Testis (tissue), 3 donors: ENCODE data around the gene HOXA7. TPM values are rescaled to one million over a fixed set of nuclear protein-coding genes. Genes with fewer than 3 reads are reported as not detected.
A peak's percentile ranks its signal among the peaks of the same experiment; 100 is the strongest.

ENCODE experiments used
- DNase-seq: peaks from one replicate; pipeline ENCODE4 v3.0.0-alpha.2; 2019
- H3K27ac ChIP-seq, 2 donors: fragments of 200-600 bp; sonication (generic); one replicate each; pipeline ENCODE4 v1.5.1; 2019
- H3K27me3 ChIP-seq: fragments of 200-600 bp; sonication (generic); one replicate; pipeline ENCODE4 v1.5.1; 2019
- H3K36me3 ChIP-seq: fragments of 200-600 bp; sonication (generic); one replicate; pipeline ENCODE4 v1.5.1; 2017; ENCODE audit warnings: low read depth; ENCODE audit errors: missing control alignments
- H3K4me1 ChIP-seq: fragments of 200-600 bp; sonication (generic); one replicate; pipeline ENCODE4 v1.5.1; 2019
- H3K4me3 ChIP-seq, 2 donors: fragments of 200-600 bp; sonication (generic); one replicate each; pipeline ENCODE4 v1.5.1; 2017 to 2019
- H3K9me3 ChIP-seq: fragments of 200-600 bp; sonication (generic); one replicate; pipeline ENCODE4 v1.5.1; 2017
- CTCF ChIP-seq, 3 experiments: fragments of 450-650 bp in 2 of 3; fragments of 200-600 bp in 1 of 3; sonication (generic) in 1 of 3; IDR thresholded peaks; one replicate each; pipeline ENCODE4 v1.5.1; 2016 to 2019; ENCODE audit warnings: antibody characterized with exemption in 3 of 3, mild to moderate bottlenecking in 2 of 3, moderate library complexity in 1 of 3
- POLR2A ChIP-seq: fragments of 450-650 bp; IDR thresholded peaks from one replicate; pipeline ENCODE4 v1.6.1; 2017; ENCODE audit warnings: antibody characterized with exemption, mild to moderate bottlenecking, moderate library complexity
- WGBS, 2 donors: methylation state at CpG; one replicate each; pipeline ENCODE4 v1.1.5; 2018; 5-methylcytosine and 5-hydroxymethylcytosine counted together
- intact Hi-C: fragments of 100-400 bp; cut with DNase I; formaldehyde crosslinking; loops from one replicate; pipeline ENCODE4 v1.15.1; 2023; ENCODE audit warnings: low total_unique reads
- polyA plus RNA-seq: library from polyadenylated mRNA; stranded (reverse); fragments of 350-450 nt; fragmentation: Illumina TruSeq; extraction: RNeasy Lipid Tissue Mini Kit (QIAGEN cat#74804); gene quantifications from one replicate; pipeline ENCODE4 v1.2.3, GENCODE V29; 2014; ENCODE audit warnings: low read depth, low replicate concordance; ENCODE audit not compliant: insufficient read depth
- total RNA-seq, 2 donors: library from RNA; depleted of rRNA; stranded (reverse); fragments of >200 nt; gene quantifications; one replicate each; pipeline ENCODE4 v1.2.3, GENCODE V29; 2016

HOXA7 gene
- total and polyA plus RNA-seq, 3 donors from 2014 or later = 3.1 to 13.1 (median 7.8) TPM

GRCh38 chr7:27172823-27173510 lies 16.5 kb upstream of the HOXA7 start:
- DNase-seq = no peak
- H3K4me1 ChIP-seq = peaks cover 12% of the 10 kb centered on the region
- no peaks in the 10 kb centered on the region for H3K9me3 ChIP-seq
- no peak for TF ChIP-seq CTCF (IDR thresholded peaks at IDR 0.05)
- intact Hi-C loops = no loop called here
- H3K27me3 ChIP-seq = no peaks in the 10 kb centered on the region
- 0 to 5% methylated on average over 8 to 52 of the region's 58 CpGs for WGBS, 2 donors
- peak overlapping the region; percentile 39 to 53 for H3K4me3 ChIP-seq
- H3K27ac ChIP-seq = no peak overlapping the region
- H3K36me3 ChIP-seq = no peaks in the 10 kb centered on the region

GRCh38 chr7:27172315-27172774 lies 15.9 kb upstream of the HOXA7 start:
- TF ChIP-seq CTCF (IDR thresholded peaks at IDR 0.05) (no peak), POLR2A (no peak)
- no peaks in the 10 kb centered on the region for H3K27me3 ChIP-seq
- no peaks in the 10 kb centered on the region for H3K9me3 ChIP-seq
- no peaks in the 10 kb centered on the region for H3K36me3 ChIP-seq
- intact Hi-C loops = no loop called here
- no peak overlapping the region for H3K27ac ChIP-seq
- H3K4me1 ChIP-seq = peaks cover 12% of the 10 kb centered on the region
- WGBS, 2 donors = 18 to 19% methylated on average over 9 to 10 of the region's 10 CpGs
- no peak overlapping the region for H3K4me3 ChIP-seq
- no peak for DNase-seq

GRCh38 chr7:27171637-27172314 lies 15.3 kb upstream of the HOXA7 start:
- H3K27me3 ChIP-seq = peaks cover under 1% of the 10 kb centered on the region
- intact Hi-C loops = no loop called here

GRCh38 chr7:27171325-27171636 lies 14.8 kb upstream of the HOXA7 start:
- no peak for TF ChIP-seq POLR2A
- TF ChIP-seq CTCF (IDR thresholded peaks at IDR 0.05) = no peak
- no peaks in the 10 kb centered on the region for H3K9me3 ChIP-seq
- no peak overlapping the region for H3K27ac ChIP-seq
- H3K36me3 ChIP-seq = no peaks in the 10 kb centered on the region
- peaks cover 4% of the 10 kb centered on the region for H3K27me3 ChIP-seq
- H3K4me1 ChIP-seq = peaks cover 12% of the 10 kb centered on the region
- WGBS, 2 donors = 43 to 51% methylated on average over 8 of the region's 8 CpGs
- DNase-seq = no peak
- H3K4me3 ChIP-seq = no peak overlapping the region
- intact Hi-C loops = no loop called here

More at GRCh38 chr7:27171637-27172314, 15.3 kb upstream of the HOXA7 start:
- H3K27ac ChIP-seq = no peak overlapping the region
- no peak overlapping the region for H3K4me3 ChIP-seq
- H3K9me3 ChIP-seq = no peaks in the 10 kb centered on the region
- H3K36me3 ChIP-seq = no peaks in the 10 kb centered on the region
- no peak for DNase-seq
- 12 to 13% methylated on average over 30 of the region's 30 CpGs for WGBS, 2 donors
- no peak for TF ChIP-seq CTCF (IDR thresholded peaks at IDR 0.05)
- TF ChIP-seq POLR2A = no peak
- peaks cover 12% of the 10 kb centered on the region for H3K4me1 ChIP-seq
